GM18909 (cell line): Measurements from ENCODE around the gene ZNF567.
"Not testable (repeated sequence)": the region's sequence is repeated elsewhere in the genome, so short reads cannot be mapped to it uniquely, and the experiment has no call there.

Source experiments
- ATAC-seq: cut with Tn5 transposase; IDR thresholded peaks from one replicate; pipeline ENCODE4 v1.9.1; 2021; ENCODE audit warnings: mild to moderate bottlenecking; ENCODE audit not compliant: unreplicated experiment, poor library complexity

ZNF567 gene

GRCh38 chr19:36687214-36688056 lies at the start of gene ZNF567:
ZNF567 (plus strand) TSS chr19:36687612; CDS start chr19:36694868, 7,256 bp downstream.
- peak; percentile 91 for ATAC-seq

GRCh38 chr19:36638862-36639510 lies 48.4 kb upstream of the ZNF567 start:
- no peak for ATAC-seq

GRCh38 chr19:36646746-36647145 lies 40.7 kb upstream of the ZNF567 start:
- ATAC-seq, result no peak

- ATAC-seq, result no peak
Measured at GRCh38 chr19:36652958-36653357, 34.5 kb upstream of the ZNF567 start.

GRCh38 chr19:36665832-36666231 lies 21.6 kb upstream of the ZNF567 start:
- ATAC-seq, result no peak

- no peak for ATAC-seq
Measured at GRCh38 chr19:36668646-36669045, 18.8 kb upstream of the ZNF567 start.

- ATAC-seq, result no peak
Measured at GRCh38 chr19:36672368-36672767, 15.0 kb upstream of the ZNF567 start.

GRCh38 chr19:36674201-36674600 lies 13.2 kb upstream of the ZNF567 start:
- no peak for ATAC-seq

- ATAC-seq, result no peak
Measured at GRCh38 chr19:36679455-36679854, 8.0 kb upstream of the ZNF567 start.

GRCh38 chr19:36685835-36686234 lies 1.6 kb upstream of the ZNF567 start:
- no peak for ATAC-seq

GRCh38 chr19:36686365-36687213 lies 823 bp upstream of the ZNF567 start:
- ATAC-seq, result no peak

GRCh38 chr19:36688058-36688457 lies 646 bp downstream of the ZNF567 start:
- no peak for ATAC-seq

- ATAC-seq, result no peak
Measured at GRCh38 chr19:36707134-36707533, 19.7 kb downstream of the ZNF567 start.

- ATAC-seq, result no peak
Measured at GRCh38 chr19:36709423-36709822, 22.0 kb downstream of the ZNF567 start.

- ATAC-seq, result no peak
Measured at GRCh38 chr19:36719687-36720556, 32.5 kb downstream of the ZNF567 start.

GRCh38 chr19:36736166-36736565 lies 48.8 kb downstream of the ZNF567 start:
- not testable (repeated sequence) for ATAC-seq

GRCh38 chr19:36745870-36746269 lies 58.5 kb downstream of the ZNF567 start:
- ATAC-seq, result no peak

GRCh38 chr19:36747750-36748149 lies 60.3 kb downstream of the ZNF567 start:
- no peak for ATAC-seq

- no peak for ATAC-seq
Measured at GRCh38 chr19:36748431-36749275, 61.2 kb downstream of the ZNF567 start.
